ENCODE results near the gene RGS10. TPM values are rescaled to one million over a fixed set of nuclear protein-coding genes. Genes with fewer than 3 reads are reported as not detected.

The RGS10 gene
- total RNA-seq, 4 donors from 2014 or later: 3.9 to 63.5 (median 13.2) TPM

- H3K9me3 ChIP-seq: no peaks in the 10 kb centered on the region
- no peak for DNase-seq
- no peak overlapping the region for H3K27ac ChIP-seq
- no peaks in the 10 kb centered on the region for H3K27me3 ChIP-seq
- H3K36me3 ChIP-seq: no peaks in the 10 kb centered on the region
- H3K4me1 ChIP-seq: no peaks in the 10 kb centered on the region
- H3K4me3 ChIP-seq: no peak overlapping the region
- TF ChIP-seq POLR2A (IDR thresholded peaks at IDR 0.05) (no peak), CTCF (IDR thresholded peaks at IDR 0.05) (no peak)
These were observed 80.6 kb downstream of the RGS10 start for GRCh38 chr10:119461923-119462322.

GRCh38 chr10:119461380-119461779 lies 81.1 kb downstream of the RGS10 start:
- H3K9me3 ChIP-seq: no peaks in the 10 kb centered on the region
- no peak for TF ChIP-seq POLR2A (IDR thresholded peaks at IDR 0.05)
- no peak for TF ChIP-seq CTCF (IDR thresholded peaks at IDR 0.05)
- DNase-seq: no peak
- H3K27me3 ChIP-seq: no peaks in the 10 kb centered on the region
- no peak overlapping the region for H3K27ac ChIP-seq
- H3K36me3 ChIP-seq: no peaks in the 10 kb centered on the region
- H3K4me1 ChIP-seq: no peaks in the 10 kb centered on the region
- no peak overlapping the region for H3K4me3 ChIP-seq

GRCh38 chr10:119460369-119461195 lies 81.9 kb downstream of the RGS10 start:
- no peak for DNase-seq
- H3K27me3 ChIP-seq: no peaks in the 10 kb centered on the region
- TF ChIP-seq POLR2A (IDR thresholded peaks at IDR 0.05) (no peak), CTCF (IDR thresholded peaks at IDR 0.05) (no peak)

GRCh38 chr10:119459681-119460340 lies 82.7 kb downstream of the RGS10 start:
- Histone ChIP-seq H3K36me3 (no peaks in the 10 kb centered on the region), H3K27ac (no peak overlapping the region), H3K4me1 (no peaks in the 10 kb centered on the region), H3K9me3 (no peaks in the 10 kb centered on the region), H3K27me3 (no peaks in the 10 kb centered on the region), H3K4me3 (no peak overlapping the region)
- DNase-seq: no peak
- no peak for TF ChIP-seq POLR2A (IDR thresholded peaks at IDR 0.05)
- no peak for TF ChIP-seq CTCF (IDR thresholded peaks at IDR 0.05)

More at GRCh38 chr10:119460369-119461195, 81.9 kb downstream of the RGS10 start:
- H3K36me3 ChIP-seq: no peaks in the 10 kb centered on the region
- no peaks in the 10 kb centered on the region for H3K9me3 ChIP-seq
- no peak overlapping the region for H3K4me3 ChIP-seq
- no peaks in the 10 kb centered on the region for H3K4me1 ChIP-seq
- no peak overlapping the region for H3K27ac ChIP-seq

- TF ChIP-seq POLR2A (IDR thresholded peaks at IDR 0.05): no peak
- TF ChIP-seq CTCF (IDR thresholded peaks at IDR 0.05): no peak
- no peaks in the 10 kb centered on the region for H3K4me1 ChIP-seq
- no peak for DNase-seq
- no peak overlapping the region for H3K4me3 ChIP-seq
- H3K9me3 ChIP-seq: no peaks in the 10 kb centered on the region
- no peaks in the 10 kb centered on the region for H3K27me3 ChIP-seq
- peaks cover 0 to 3% (median 0%) of the 10 kb centered on the region in 3 donors for H3K36me3 ChIP-seq
- no peak overlapping the region for H3K27ac ChIP-seq
These were observed 84.4 kb downstream of the RGS10 start for GRCh38 chr10:119457966-119458766.
